ENCODE measurements around the gene SLC9A3. TPM values are rescaled to one million over a fixed set of nuclear protein-coding genes. Genes with fewer than 3 reads are reported as not detected.

The SLC9A3 gene
- total RNA-seq, 1 experiment from 2014 or later: 0.85 TPM

DNA sequence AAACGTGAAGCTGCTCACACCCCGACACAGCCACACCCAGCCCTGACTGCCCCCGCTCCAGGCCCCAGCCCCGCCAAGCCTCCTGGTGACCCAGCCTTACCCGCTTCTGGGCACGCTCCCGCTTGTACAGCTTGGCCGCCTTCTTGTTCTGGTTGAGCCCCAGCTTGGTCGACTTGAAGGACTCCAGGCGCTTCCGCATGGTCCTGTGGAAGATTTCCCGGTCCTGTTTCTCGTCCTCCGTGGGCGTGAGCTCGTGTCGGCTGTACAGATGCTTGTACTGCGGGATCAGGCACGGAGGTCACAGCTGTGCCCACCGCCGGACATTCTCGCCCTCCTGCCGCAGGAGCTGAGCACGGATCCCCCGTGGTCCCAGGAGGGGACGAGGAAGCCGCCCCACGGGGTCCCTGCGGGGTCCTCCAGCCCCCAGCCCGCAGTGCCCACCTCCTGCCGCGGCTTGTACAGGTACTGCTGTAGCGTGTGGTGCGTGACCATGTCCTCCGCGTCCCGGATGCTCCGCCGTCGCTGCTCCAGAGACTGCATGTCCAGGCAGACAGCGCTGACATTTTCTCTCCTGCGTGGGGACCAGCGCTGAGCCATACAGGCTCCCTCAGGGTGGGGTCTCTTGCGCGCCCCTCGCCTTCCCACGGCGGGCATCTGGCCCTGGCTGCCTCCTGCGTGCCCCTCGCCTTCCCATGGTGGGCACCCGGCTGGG lies 48.0 kb downstream of the SLC9A3 start:
- H2AK5ac ChIP-seq (ENCODE audit: insufficient read length, low read length): no peak overlapping the region
- H3K9ac ChIP-seq (ENCODE audit: extremely low read depth, insufficient read length, low read length): no peak overlapping the region
- H2BK15ac ChIP-seq (ENCODE audit: low read depth, low read length): no peak overlapping the region
- DNase-seq: no peak
- H3K4me1 ChIP-seq (ENCODE audit: insufficient read depth, low read length): no peaks in the 10 kb centered on the region
- H3K4me2 ChIP-seq (ENCODE audit: insufficient read depth, insufficient read length, low read length): no peak overlapping the region
- no peak overlapping the region for H3K27ac ChIP-seq (ENCODE audit: insufficient read length, low read depth, low read length)
- no peak overlapping the region; the same call in 1 of the 2 replicates for H3K14ac ChIP-seq (ENCODE audit: insufficient read depth, low read length)
- no peak overlapping the region for H3K23ac ChIP-seq (ENCODE audit: insufficient read length, low read depth, low read length)
- H4K8ac ChIP-seq (replicated peaks; ENCODE audit: insufficient read length, low read depth, low read length): no peak overlapping the region
- no peak overlapping the region for H4K5ac ChIP-seq (ENCODE audit: insufficient read length, low read depth, low read length)
- H3K4ac ChIP-seq (ENCODE audit: low read depth, low read length): no peak overlapping the region
- no peaks in the 10 kb centered on the region for H3K79me1 ChIP-seq (ENCODE audit: insufficient read depth, low read depth, low read length, poor library complexity, severe bottlenecking)
- TF ChIP-seq, protein P1, sequence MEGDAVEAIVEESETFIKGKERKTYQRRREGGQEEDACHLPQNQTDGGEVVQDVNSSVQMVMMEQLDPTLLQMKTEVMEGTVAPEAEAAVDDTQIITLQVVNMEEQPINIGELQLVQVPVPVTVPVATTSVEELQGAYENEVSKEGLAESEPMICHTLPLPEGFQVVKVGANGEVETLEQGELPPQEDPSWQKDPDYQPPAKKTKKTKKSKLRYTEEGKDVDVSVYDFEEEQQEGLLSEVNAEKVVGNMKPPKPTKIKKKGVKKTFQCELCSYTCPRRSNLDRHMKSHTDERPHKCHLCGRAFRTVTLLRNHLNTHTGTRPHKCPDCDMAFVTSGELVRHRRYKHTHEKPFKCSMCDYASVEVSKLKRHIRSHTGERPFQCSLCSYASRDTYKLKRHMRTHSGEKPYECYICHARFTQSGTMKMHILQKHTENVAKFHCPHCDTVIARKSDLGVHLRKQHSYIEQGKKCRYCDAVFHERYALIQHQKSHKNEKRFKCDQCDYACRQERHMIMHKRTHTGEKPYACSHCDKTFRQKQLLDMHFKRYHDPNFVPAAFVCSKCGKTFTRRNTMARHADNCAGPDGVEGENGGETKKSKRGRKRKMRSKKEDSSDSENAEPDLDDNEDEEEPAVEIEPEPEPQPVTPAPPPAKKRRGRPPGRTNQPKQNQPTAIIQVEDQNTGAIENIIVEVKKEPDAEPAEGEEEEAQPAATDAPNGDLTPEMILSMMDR (conservative IDR thresholded peaks at IDR 0.05): no peak
- peaks cover 25% of the 10 kb centered on the region; the same call in 1 of the 2 replicates for H3K27me3 ChIP-seq (ENCODE audit: insufficient read depth, low read length)
- no peak overlapping the region for H2BK20ac ChIP-seq (ENCODE audit: low read depth, low read length, poor library complexity, severe bottlenecking)
- no peaks in the 10 kb centered on the region for H3K79me2 ChIP-seq (ENCODE audit: insufficient read depth, low read length)
- H3K18ac ChIP-seq (ENCODE audit: insufficient read length, low read depth, low read length): no peak overlapping the region
- no peak overlapping the region for H3K4me3 Mint-ChIP-seq
- WGBS (ENCODE audit: extremely low coverage, insufficient read length, low lambda C conversion rate): no CpG with 5 or more reads among the region's 51 CpGs
- no peak overlapping the region for H2BK120ac ChIP-seq (ENCODE audit: low read depth, low read length, poor library complexity, severe bottlenecking)
- H3T11ph ChIP-seq (ENCODE audit: low read length): no peak overlapping the region
- H2BK5ac ChIP-seq (ENCODE audit: insufficient read length, low read length): no peak overlapping the region
- no peaks in the 10 kb centered on the region for H3K9me3 Mint-ChIP-seq
- peaks cover 47% of the 10 kb centered on the region for H3K27me3 Mint-ChIP-seq (ENCODE audit: low read depth)
- H2AFZ ChIP-seq (ENCODE audit: low read length): no peak overlapping the region
- no peaks in the 10 kb centered on the region for H3K9me3 ChIP-seq (ENCODE audit: control insufficient read depth, low read depth, low read length)
- H3K27ac Mint-ChIP-seq: no peak overlapping the region
- H4K20me1 ChIP-seq (ENCODE audit: control insufficient read depth, insufficient read depth, insufficient read length): no peaks in the 10 kb centered on the region
- peaks cover 7 to 11% of the 10 kb centered on the region in 2 experiments for H3K4me1 Mint-ChIP-seq
- H3K23me2 ChIP-seq (ENCODE audit: insufficient read length, low read depth, low read length, poor library complexity, severe bottlenecking): peaks cover 16% of the 10 kb centered on the region
- H4K91ac ChIP-seq (ENCODE audit: insufficient read length, low read depth, low read length): no peak overlapping the region
- no peaks in the 10 kb centered on the region for H3K36me3 Mint-ChIP-seq (ENCODE audit: insufficient read depth in 1 of 3, low read depth in 3 of 3)
- H3K56ac ChIP-seq (ENCODE audit: insufficient read length, low read depth, low read length): no peak overlapping the region
- no peak overlapping the region for H2BK12ac ChIP-seq (ENCODE audit: insufficient read length, low read depth, low read length)

Data from H9 (cell line).